Gastrocnemius medialis (tissue), 4 donors: Measurements from ENCODE around the gene TSHZ1.

ENCODE experiments used
- CTCF ChIP-seq, 5 experiments: fragments of 450-650 bp in 3 of 5; fragments of 200-600 bp in 2 of 5; sonication (generic) in 2 of 5; IDR thresholded peaks in 4 of 5; conservative IDR thresholded peaks in 1 of 5; 1 replicate in 4 of 5; 2 replicates in 1 of 5; pipeline ENCODE4 v1.5.1; 2016 to 2019; ENCODE audit warnings: antibody characterized with exemption in 5 of 5, mild to moderate bottlenecking in 3 of 5, moderate library complexity in 3 of 5
- POLR2A ChIP-seq, 2 donors: fragments of 450-650 bp; IDR thresholded peaks; one replicate each; pipeline ENCODE4 v1.6.1; 2017; ENCODE audit warnings: antibody characterized with exemption in 2 of 2, mild to moderate bottlenecking in 2 of 2, moderate library complexity in 2 of 2

GRCh38 chr18:75287700-75288099, 77.1 kb downstream of the TSHZ1 start:
- no peak for TF ChIP-seq POLR2A (IDR thresholded peaks at IDR 0.05)
- TF ChIP-seq CTCF (IDR thresholded peaks at IDR 0.05 in 4 of 5, conservative IDR thresholded peaks at IDR 0.05 in 1 of 5) = no peak
